LNCaP clone FGC (cell line): Measurements from ENCODE around the gene CPE.
"Not testable (repeated sequence)": the region's sequence is repeated elsewhere in the genome, so short reads cannot be mapped to it uniquely, and the experiment has no call there.

Source experiments
- DNase-seq: peaks from one replicate; pipeline ENCODE4 v3.0.0-alpha.2; 2011; ENCODE audit warnings: low read depth
- H3K4me3 ChIP-seq: 2 replicates; pipeline ENCODE4 v1.5.1; 2011; ENCODE audit warnings: mild to moderate bottlenecking, low read depth, low read length, control low read depth
- CTCF ChIP-seq: IDR thresholded peaks from 2 replicates; pipeline ENCODE4 v1.5.1; 2012; ENCODE audit warnings: mild to moderate bottlenecking; ENCODE audit not compliant: control insufficient read depth, insufficient read depth; ENCODE audit errors: extremely low read depth

Gene CPE

GRCh38 chr4:165439344-165439743 lies 60.5 kb downstream of the CPE start:
- no peak for DNase-seq
- no peak overlapping the region for H3K4me3 ChIP-seq
- no peak for TF ChIP-seq CTCF

- no peak overlapping the region for H3K4me3 ChIP-seq
- TF ChIP-seq CTCF: no peak
- no peak for DNase-seq
Observed at GRCh38 chr4:165439981-165440380, 61.2 kb downstream of the CPE start.

- no peak for TF ChIP-seq CTCF
- H3K4me3 ChIP-seq: no peak overlapping the region
- no peak for DNase-seq
Observed at GRCh38 chr4:165440415-165441158, 61.8 kb downstream of the CPE start.

- DNase-seq: no peak
- no peak overlapping the region for H3K4me3 ChIP-seq
- no peak for TF ChIP-seq CTCF
Observed at GRCh38 chr4:165443276-165443675, 64.5 kb downstream of the CPE start.

- no peak for DNase-seq
- TF ChIP-seq CTCF: no peak
- H3K4me3 ChIP-seq: no peak overlapping the region
Observed at GRCh38 chr4:165448700-165449099, 69.9 kb downstream of the CPE start.

- no peak for TF ChIP-seq CTCF
- no peak for DNase-seq
- no peak overlapping the region for H3K4me3 ChIP-seq
Observed at GRCh38 chr4:165449333-165449732, 70.5 kb downstream of the CPE start.

DNA sequence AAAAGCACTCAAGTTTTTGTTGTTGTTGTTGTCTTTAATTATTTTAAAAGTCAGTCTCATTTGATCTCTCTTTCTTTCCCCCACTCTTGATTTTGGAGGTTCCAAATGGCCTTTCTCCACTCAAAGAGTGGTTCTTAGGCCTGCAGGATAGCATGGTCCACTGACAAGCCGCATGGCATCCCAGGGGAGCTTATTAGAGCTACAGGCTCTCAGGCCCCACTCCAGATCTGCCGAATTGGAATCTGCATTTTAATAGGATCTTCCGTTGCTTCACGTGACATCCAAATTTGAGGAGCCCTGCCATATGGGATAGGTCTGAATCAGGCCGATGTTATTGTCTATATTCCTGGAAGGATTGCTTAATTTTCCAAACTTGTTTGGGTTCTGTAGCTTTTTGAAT lies 72.1 kb downstream of the CPE start:
- no peak overlapping the region for H3K4me3 ChIP-seq
- no peak for TF ChIP-seq CTCF
- no peak for DNase-seq

DNA sequence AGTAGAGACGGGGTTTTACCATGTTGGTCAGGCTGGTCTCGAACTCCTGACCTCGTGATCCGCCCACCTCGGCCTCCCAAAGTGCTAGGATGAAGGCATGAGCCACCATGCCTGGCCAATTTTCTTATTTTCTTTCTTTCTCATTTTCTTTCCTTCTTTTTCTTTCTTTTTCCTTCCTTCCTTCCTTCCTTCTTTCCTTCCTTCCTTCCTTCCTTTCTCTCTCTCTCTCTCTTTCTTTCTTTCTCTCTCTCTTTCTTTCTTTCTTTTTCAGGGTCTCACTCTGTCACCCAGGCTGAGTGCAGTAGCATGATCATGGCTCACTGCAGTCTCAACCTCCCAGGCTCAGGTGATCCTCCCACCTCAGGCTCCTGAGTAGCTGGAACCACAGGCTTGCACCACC lies 74.3 kb downstream of the CPE start:
- not testable (repeated sequence) for H3K4me3 ChIP-seq, DNase-seq
